Stimulated activated CD4-positive, alpha-beta T cell treated with anti-CD3 and anti-CD28 coated beads, TNF-alpha, amount 100 ng/mL, for 1 hour (primary cell): Measurements from ENCODE around the gene JCHAIN.

ENCODE experiments used
- DNase-seq, 3 donors: peaks; one replicate each; pipeline ENCODE4 v3.0.0-alpha.2; 2020; ENCODE audit warnings: low read depth in 3 of 3, low spot score in 1 of 3

JCHAIN gene

GRCh38 chr4:70640192-70640591, 26.1 kb downstream of the JCHAIN start:
- no peak for DNase-seq

GRCh38 chr4:70637239-70637913, 28.9 kb downstream of the JCHAIN start:
- no peak for DNase-seq

- DNase-seq: no peak
Measured at GRCh38 chr4:70634482-70634881, 31.8 kb downstream of the JCHAIN start.

- no peak for DNase-seq
Measured at GRCh38 chr4:70632028-70632427, 34.3 kb downstream of the JCHAIN start.

- no peak for DNase-seq
Measured at GRCh38 chr4:70630162-70630561, 36.1 kb downstream of the JCHAIN start.

GRCh38 chr4:70629469-70630090, 36.7 kb downstream of the JCHAIN start:
- DNase-seq: no peak

- no peak for DNase-seq
Measured at GRCh38 chr4:70628444-70628843, 37.9 kb downstream of the JCHAIN start, which contains the start of gene ENAM. Gene ENAM, plus strand, starts transcription at chr4:70628744. Its CDS starts 757 bp downstream, at chr4:70629501.

- DNase-seq: no peak
Measured at GRCh38 chr4:70627620-70628019, 38.7 kb downstream of the JCHAIN start.

GRCh38 chr4:70624226-70624793, 42.0 kb downstream of the JCHAIN start:
- no peak for DNase-seq

- no peak for DNase-seq
Measured at GRCh38 chr4:70623323-70623722, 43.0 kb downstream of the JCHAIN start.

GRCh38 chr4:70619778-70620177, 46.5 kb downstream of the JCHAIN start:
- no peak for DNase-seq

GRCh38 chr4:70619288-70619687, 47.0 kb downstream of the JCHAIN start:
- DNase-seq: no peak

- DNase-seq: no peak
Measured at GRCh38 chr4:70614184-70614555, 52.1 kb downstream of the JCHAIN start.

GRCh38 chr4:70613306-70614183, 52.8 kb downstream of the JCHAIN start:
- no peak for DNase-seq

- no peak for DNase-seq
Measured at GRCh38 chr4:70608324-70608723, 58.0 kb downstream of the JCHAIN start.

GRCh38 chr4:70607334-70607853, 58.9 kb downstream of the JCHAIN start:
- DNase-seq: no peak

GRCh38 chr4:70606459-70606858, 59.8 kb downstream of the JCHAIN start:
- DNase-seq: no peak
